ENCODE results near the gene SRP14. TPM values are rescaled to one million over a fixed set of nuclear protein-coding genes. Genes with fewer than 3 reads are reported as not detected.

Gene SRP14
- total and polyA plus RNA-seq, 3 donors from 2014 or later = 277 to 410 (median 359) TPM

- Histone ChIP-seq H3K9me3 (no peaks in the 10 kb centered on the region), H3K27me3 (no peaks in the 10 kb centered on the region), H3K27ac (no peak overlapping the region), H3K4me1 (no peaks in the 10 kb centered on the region), H3K4me3 (no peak overlapping the region), H3K36me3 (ENCODE audit: low read depth, missing control alignments) (no peaks in the 10 kb centered on the region)
- WGBS, 2 donors = 84 to 94% methylated on average over 7 to 14 of the region's 14 CpGs
- DNase-seq = no peak
- intact Hi-C loops (cut with DNase I; ENCODE audit: low total_unique reads) = no loop called here
- TF ChIP-seq, protein P1, sequence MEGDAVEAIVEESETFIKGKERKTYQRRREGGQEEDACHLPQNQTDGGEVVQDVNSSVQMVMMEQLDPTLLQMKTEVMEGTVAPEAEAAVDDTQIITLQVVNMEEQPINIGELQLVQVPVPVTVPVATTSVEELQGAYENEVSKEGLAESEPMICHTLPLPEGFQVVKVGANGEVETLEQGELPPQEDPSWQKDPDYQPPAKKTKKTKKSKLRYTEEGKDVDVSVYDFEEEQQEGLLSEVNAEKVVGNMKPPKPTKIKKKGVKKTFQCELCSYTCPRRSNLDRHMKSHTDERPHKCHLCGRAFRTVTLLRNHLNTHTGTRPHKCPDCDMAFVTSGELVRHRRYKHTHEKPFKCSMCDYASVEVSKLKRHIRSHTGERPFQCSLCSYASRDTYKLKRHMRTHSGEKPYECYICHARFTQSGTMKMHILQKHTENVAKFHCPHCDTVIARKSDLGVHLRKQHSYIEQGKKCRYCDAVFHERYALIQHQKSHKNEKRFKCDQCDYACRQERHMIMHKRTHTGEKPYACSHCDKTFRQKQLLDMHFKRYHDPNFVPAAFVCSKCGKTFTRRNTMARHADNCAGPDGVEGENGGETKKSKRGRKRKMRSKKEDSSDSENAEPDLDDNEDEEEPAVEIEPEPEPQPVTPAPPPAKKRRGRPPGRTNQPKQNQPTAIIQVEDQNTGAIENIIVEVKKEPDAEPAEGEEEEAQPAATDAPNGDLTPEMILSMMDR (IDR thresholded peaks at IDR 0.05) = no peak
- TF ChIP-seq POLR2A (IDR thresholded peaks at IDR 0.05) = no peak
Observed at GRCh38 chr15:40053831-40054604, 15.0 kb upstream of the SRP14 start.

GRCh38 chr15:40053079-40053830 is 14.3 kb upstream of the SRP14 start:
- WGBS, 2 donors = 83 to 87% methylated on average over 12 of the region's 12 CpGs
- Histone ChIP-seq H3K27me3 (no peaks in the 10 kb centered on the region), H3K9me3 (no peaks in the 10 kb centered on the region), H3K27ac (no peak overlapping the region), H3K4me1 (no peaks in the 10 kb centered on the region), H3K4me3 (no peak overlapping the region), H3K36me3 (ENCODE audit: low read depth, missing control alignments) (no peaks in the 10 kb centered on the region)
- intact Hi-C loops (cut with DNase I; ENCODE audit: low total_unique reads) = no loop called here
- TF ChIP-seq POLR2A (IDR thresholded peaks at IDR 0.05) = no peak
- TF ChIP-seq, protein P1 (IDR thresholded peaks at IDR 0.05) = no peak
- DNase-seq = no peak

DNA sequence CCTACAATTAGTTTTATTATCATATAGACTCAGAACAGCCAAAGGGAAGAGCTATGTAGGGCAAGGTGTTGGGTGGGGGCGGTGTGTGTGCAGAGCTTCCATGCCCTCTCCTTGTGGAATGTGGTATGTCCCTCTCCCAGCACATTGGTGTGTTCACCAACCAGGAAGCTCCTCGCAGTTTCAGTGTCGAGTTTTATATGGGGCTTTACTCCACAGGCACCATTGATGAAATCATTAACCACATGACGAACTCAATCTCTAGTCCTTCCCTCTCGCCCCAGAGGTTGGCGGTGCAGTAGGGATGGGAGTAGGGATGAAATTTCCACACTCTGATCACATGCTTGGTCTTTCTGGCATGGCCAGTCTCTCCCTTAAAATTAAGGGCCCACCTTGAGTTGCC is 13.6 kb upstream of the SRP14 start:
- Histone ChIP-seq H3K4me1 (no peaks in the 10 kb centered on the region), H3K27me3 (no peaks in the 10 kb centered on the region), H3K36me3 (ENCODE audit: low read depth, missing control alignments) (no peaks in the 10 kb centered on the region), H3K4me3 (no peak overlapping the region), H3K9me3 (no peaks in the 10 kb centered on the region), H3K27ac (no peak overlapping the region)
- WGBS, 2 donors = 82 to 96% methylated on average over 6 of the region's 6 CpGs
- TF ChIP-seq, protein P1 (IDR thresholded peaks at IDR 0.05) = no peak
- no peak for TF ChIP-seq POLR2A (IDR thresholded peaks at IDR 0.05)
- intact Hi-C loops (cut with DNase I; ENCODE audit: low total_unique reads) = no loop called here
- DNase-seq = no peak

DNA sequence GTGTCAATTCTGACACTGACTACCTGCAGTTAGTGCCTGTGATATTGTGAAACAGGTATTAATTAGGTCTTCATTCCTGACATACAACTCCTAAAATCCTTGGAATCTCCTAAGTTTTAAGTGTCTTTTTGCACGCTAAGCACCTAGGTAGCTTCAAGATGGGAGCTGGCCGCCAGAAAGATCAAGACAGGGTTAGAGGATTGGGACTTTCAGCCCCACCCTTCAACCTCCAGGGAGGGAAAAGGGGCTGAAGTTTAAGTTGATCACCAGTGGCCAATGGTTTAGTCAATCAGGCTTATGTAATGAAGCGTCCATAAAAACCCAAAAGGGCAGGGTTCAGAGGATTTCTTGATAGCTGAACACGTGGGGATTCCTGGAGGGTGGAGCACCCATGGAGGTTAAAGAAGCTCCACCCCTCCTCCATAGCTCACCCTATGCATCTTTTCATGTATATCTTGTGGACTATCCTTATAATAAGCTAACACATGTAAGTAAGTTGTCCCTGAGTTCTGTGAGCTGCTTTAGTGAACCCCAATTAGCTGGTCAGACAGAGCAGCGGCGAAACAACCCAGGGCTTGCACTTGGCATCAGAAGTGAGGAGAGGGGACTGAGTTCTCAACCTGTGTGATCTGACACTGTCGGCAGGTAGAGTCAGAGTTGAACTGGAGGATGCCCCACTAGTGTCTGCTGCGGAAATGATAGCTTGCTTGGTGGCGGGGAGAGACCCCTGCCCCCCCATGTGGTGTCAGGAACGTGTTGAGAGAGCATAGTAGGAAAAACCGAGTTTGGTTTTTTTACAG is 12.8 kb upstream of the SRP14 start:
- no peak for DNase-seq
- no peaks in the 10 kb centered on the region for H3K9me3 ChIP-seq
- WGBS, 2 donors = 88 to 90% methylated on average over 11 of the region's 11 CpGs
- H3K27ac ChIP-seq = no peak overlapping the region
- H3K4me1 ChIP-seq = no peaks in the 10 kb centered on the region
- intact Hi-C loops (cut with DNase I; ENCODE audit: low total_unique reads) = no loop called here
- TF ChIP-seq, protein P1 (IDR thresholded peaks at IDR 0.05) = no peak
- TF ChIP-seq POLR2A (IDR thresholded peaks at IDR 0.05) = no peak
- no peak overlapping the region for H3K4me3 ChIP-seq
- H3K36me3 ChIP-seq (ENCODE audit: low read depth, missing control alignments) = no peaks in the 10 kb centered on the region
- no peaks in the 10 kb centered on the region for H3K27me3 ChIP-seq
